GM23248 (cell line): Measurements from ENCODE around the gene CD58.
"Not testable (repeated sequence)": the region's sequence is repeated elsewhere in the genome, so short reads cannot be mapped to it uniquely, and the experiment has no call there.

Experiments used
- EZH2 ChIP-seq: fragments of 200-600 bp; sonication (generic); IDR thresholded peaks from 2 replicates; pipeline ENCODE4 v1.6.1; 2018; ENCODE audit warnings: antibody characterized with exemption, mild to moderate bottlenecking; ENCODE audit not compliant: insufficient read depth, poor library complexity, severe bottlenecking
- EZH2phosphoT487 ChIP-seq: fragments of 200-600 bp; sonication (generic); IDR thresholded peaks from 2 replicates; pipeline ENCODE4 v1.6.1; 2018; ENCODE audit warnings: antibody characterized with exemption, moderate library complexity, mild to moderate bottlenecking, low read depth; ENCODE audit not compliant: insufficient read depth

DNA sequence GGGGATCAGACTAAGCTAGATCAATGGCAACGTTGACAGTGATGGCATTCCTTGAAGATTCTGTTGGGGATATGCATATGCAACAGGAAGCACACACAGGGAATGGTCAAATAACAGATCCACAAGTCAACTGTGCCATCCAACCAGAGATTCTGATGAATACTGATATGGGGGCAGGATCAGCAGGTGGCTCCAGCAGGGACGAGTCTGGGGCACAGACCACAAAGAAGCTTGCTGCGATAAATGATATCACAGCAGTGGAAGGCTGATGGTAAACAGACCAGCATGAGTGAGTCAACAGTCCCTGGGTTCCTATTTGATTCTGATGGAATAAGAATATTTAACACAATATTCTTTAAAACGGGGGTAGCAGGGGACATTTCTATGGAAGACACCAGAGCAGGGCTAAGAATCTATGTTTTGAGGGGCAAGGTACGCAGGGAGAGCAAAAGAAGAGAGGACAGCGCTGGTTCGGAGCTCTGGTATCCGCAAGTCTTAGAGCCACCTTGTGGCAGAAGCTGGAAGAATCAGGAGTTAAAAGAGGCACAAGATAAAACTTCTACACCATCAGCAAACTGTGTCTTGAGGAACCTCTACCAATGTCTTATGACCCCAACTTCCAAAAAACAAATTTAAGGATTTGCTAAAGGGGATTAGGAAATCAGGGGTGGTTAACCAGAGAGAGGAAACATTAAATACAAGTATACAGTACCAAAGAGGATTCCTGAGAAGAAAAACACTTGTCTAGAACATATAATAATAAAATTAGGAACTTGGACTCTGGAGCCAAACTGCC, 25.3 kb upstream of the CD58 start:
- TF ChIP-seq EZH2, EZH2phosphoT487: not testable (repeated sequence)
